ENCODE data around the gene CALM1.

Gene CALM1

DNA sequence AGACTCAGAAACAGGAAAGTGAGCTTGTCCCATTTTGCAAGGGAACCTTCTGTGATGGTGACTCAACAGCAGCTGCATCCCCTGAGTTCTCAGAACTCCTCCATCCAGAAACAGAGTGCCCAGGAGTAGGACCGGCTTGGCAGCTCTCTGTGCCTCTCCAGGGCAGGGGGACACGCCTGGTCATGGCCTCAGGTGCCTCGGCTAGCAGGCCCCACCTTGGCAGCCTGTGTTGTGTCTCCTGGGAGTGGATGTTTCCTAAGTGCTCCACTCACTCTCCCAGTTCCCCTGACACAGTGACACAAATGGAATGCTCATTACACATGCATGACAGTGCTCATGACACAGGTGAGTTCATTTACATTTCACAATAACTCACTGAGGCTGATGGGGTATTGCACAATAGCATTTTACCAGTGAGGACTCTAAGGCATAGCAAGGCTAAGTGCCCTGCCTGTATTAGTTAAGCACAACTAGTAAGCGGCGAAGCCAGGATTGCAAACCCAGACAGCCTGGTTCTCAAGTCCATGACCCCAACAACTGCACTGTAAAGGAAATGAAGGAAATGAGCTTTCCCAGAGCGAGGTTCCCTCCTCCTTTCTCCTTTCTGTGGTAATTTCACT lies 47.4 kb downstream of the CALM1 start:
- DNase-seq, result no peak

GRCh38 chr14:90445011-90445410 lies 48.2 kb downstream of the CALM1 start:
- no peak for DNase-seq

- no peak for DNase-seq
Observed at GRCh38 chr14:90446405-90446804, 49.6 kb downstream of the CALM1 start.

DNA sequence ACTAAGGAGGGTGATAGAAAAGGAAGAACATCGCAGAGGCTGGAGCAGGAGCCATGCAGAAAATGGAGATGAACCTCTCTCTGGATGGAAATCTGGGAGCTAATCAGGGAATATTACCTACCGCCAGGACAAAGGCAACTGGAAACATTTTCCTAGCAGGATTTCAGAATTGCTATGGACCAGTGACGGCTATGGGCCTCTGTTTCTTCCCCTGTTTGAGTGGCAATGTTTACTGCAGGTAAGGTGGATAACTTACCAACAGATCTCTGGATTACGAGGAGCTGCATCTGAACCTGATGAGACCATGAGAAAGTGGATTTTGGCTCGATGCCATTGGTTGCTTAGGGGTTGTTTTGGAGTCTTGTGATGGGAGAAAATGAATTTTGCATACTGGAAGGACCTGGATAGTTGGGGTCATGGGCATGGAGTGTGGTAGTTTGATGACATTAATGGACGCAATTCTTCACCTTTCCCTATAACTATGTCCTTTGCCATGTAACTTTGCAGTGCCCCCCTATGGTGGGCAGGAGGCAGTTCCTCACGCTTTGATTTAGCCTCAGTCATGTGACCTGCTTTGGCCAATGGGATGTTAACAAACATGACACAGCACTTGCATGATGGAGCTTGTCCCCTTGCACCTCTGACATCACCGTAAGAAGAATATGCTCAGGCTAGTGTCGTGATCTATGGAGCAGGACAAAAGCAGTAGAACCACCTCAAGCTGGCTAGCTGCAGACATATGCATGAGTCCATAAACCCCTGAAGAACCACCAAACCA lies 51.1 kb downstream of the CALM1 start:
- DNase-seq, result no peak

DNA sequence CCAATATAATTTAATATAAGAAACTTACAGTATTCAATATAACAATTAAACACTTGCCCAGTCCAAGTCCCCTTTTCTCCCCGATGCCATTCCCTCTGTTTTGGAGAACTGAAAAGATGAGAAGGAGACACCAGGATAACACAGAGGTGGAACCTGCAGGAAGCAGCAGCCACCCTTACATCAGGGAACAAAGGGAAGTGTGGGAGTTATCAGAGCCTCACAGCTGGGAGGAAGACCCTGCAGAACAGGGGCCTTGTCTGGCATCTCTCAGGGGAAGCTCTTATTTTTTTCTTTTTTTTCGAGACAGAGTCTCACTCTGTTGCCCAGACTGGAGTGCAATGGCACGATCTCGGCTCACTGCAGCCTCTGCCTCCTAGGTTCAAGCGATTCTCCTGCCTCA lies 52.6 kb downstream of the CALM1 start:
- no peak for DNase-seq

DNA sequence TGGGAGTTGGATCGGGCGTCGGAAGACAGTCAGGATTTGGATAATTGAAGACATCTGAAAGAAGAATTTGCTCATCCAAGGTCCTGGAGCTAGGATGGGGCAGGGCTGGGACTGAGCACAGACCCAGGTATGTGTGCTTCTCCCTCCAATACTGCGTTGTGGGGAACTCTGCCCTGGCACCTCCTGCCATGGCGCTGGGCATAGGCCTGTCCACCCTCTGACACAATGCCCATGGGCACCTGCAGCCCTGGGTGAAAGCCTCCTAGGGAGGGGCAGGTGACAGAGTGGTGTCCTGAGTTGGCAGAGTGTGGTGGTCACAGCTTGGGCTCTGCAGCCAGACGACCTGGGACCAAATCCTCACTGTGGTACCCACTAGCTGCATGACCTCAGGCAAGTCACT lies 53.3 kb downstream of the CALM1 start:
- no peak for DNase-seq

DNA sequence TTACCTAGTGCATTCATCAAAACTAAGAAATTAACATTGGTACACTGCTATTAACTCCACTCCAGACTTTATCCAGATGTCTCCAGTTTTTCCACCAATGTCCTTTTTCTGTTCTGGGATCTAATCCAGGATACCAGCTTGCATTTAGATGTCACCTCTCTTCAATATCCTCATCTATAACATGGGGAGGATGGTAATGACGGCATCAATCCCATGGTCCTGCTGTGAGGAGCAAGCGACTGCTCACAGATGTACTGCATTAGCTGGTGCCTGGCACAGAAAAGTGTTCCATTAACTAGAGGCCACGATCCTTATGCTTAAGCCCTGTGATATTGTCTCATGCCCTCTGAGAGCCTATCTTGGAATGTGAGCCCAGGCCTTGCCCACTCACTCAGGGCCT lies 53.8 kb downstream of the CALM1 start:
- no peak for DNase-seq

GRCh38 chr14:90451443-90451842 lies 54.6 kb downstream of the CALM1 start:
- no peak for DNase-seq

DNA sequence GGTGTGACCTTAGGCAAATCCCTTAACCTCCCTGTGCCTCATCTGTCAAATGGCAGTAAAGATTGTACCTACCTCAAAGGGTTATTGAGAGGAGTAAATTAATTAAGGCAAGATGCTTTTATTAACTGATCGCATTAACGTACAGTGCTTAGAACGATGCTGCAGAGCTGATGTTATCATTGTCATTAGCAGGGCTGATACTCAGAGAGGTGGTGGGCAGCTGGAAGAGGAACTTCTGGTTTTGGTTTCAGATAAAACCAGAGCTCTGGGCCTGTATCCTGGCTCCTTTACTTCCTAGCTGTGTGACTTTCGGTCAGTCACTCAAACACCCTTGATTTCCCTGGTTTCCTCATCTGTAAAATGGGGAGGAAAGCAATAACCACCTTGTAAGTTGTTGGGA lies 55.1 kb downstream of the CALM1 start:
- no peak for DNase-seq

GRCh38 chr14:90452366-90452765 lies 55.5 kb downstream of the CALM1 start:
- DNase-seq, result no peak

GRCh38 chr14:90453401-90453951 lies 56.6 kb downstream of the CALM1 start:
- DNase-seq, result no peak

DNA sequence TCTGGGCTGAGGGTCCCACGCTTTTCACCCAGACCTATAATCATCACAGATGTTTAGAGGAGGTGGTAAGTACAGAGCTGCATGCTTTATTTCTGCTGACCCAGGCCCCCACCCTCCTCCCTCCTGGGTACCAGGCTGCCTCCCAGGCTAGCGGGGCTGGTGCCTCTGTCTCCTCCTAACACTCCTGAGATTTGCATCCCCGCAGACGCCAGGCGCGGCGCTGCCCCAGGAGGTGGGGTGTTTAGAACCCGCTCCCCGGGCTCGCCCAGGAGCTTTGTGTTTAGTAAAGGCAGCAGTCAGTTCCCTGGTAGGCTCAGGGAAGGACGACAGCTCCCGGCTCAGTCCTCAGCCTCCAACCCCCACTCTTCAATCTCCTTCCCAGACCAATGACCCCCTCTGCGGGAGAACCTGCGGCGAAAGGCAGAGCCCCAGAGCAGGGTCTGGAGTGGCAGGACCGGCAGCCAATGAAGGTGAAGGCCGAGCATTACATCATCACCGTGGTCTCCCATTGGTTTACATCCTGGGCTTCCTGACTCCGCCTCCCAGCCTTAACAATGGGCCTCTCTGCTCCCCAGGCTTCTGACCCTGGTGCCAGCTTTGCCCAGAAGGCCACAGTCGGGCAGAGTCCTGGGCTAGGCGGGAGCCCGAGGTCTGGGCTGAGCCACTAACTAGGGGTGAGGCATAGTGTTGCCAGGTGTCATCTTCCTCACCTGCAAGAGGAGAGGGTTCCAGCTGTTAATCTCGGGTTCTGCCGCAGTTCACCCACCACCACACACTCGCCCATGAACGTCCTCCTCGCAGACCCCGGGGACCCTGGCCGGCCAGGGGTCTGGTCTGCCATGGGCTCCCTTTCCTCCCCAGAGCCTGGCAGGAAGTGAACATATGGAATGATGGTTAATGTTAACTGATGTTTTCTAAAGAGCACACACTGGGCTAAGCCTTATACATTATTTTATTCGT lies 57.5 kb downstream of the CALM1 start:
- no peak for DNase-seq

- DNase-seq, result no peak
Observed at GRCh38 chr14:90455100-90455571, 58.3 kb downstream of the CALM1 start.

- no peak for DNase-seq
Observed at GRCh38 chr14:90456551-90456950, 59.7 kb downstream of the CALM1 start.

- no peak for DNase-seq
Observed at GRCh38 chr14:90457186-90457585, 60.4 kb downstream of the CALM1 start.
